Endometrial microvascular endothelial cells (primary cell): ENCODE results near the gene TAF1L. TPM values are rescaled to one million over a fixed set of nuclear protein-coding genes. Genes with fewer than 3 reads are reported as not detected.
"Not testable (repeated sequence)": the region's sequence is repeated elsewhere in the genome, so short reads cannot be mapped to it uniquely, and the experiment has no call there.

Experiments used
- in situ Hi-C: cut with HindIII; loops from 2 replicates; pipeline ENCODE4 v1.10.0; 2017; ENCODE audit warnings: low sequenced_read_pairs, low pct_unique_long_range_greater_than_20kb; ENCODE audit errors: inconsistent ontology term
- total RNA-seq: library from RNA; depleted of rRNA; stranded (reverse); fragments of >200 nt; gene quantifications from one replicate; pipeline ENCODE4 v1.2.3, GENCODE V29; 2015; ENCODE audit errors: inconsistent ontology term

The TAF1L gene
- total RNA-seq, result not detected

- in situ Hi-C loops, result no loop called here
Observed at GRCh38 chr9:32635362-32635761, at the start of gene TAF1L. Gene TAF1L, minus strand, starts transcription at chr9:32635669. Its CDS starts 90 bp downstream, at chr9:32635579.

GRCh38 chr9:32681751-32682150 is 46.3 kb upstream of the TAF1L start:
- in situ Hi-C loops, result no loop called here

GRCh38 chr9:32677931-32678330 is 42.5 kb upstream of the TAF1L start:
- in situ Hi-C loops, result no loop called here

- in situ Hi-C loops, result no loop called here
Observed at GRCh38 chr9:32672469-32672868, 37.0 kb upstream of the TAF1L start.

- in situ Hi-C loops, result no loop called here
Observed at GRCh38 chr9:32671333-32671732, 35.9 kb upstream of the TAF1L start.

- in situ Hi-C loops, result no loop called here
Observed at GRCh38 chr9:32665101-32665500, 29.6 kb upstream of the TAF1L start.

- in situ Hi-C loops, result no loop called here
Observed at GRCh38 chr9:32663741-32664140, 28.3 kb upstream of the TAF1L start.

GRCh38 chr9:32647671-32648070 is 12.2 kb upstream of the TAF1L start:
- in situ Hi-C loops, result no loop called here

- in situ Hi-C loops, result no loop called here
Observed at GRCh38 chr9:32644698-32645097, 9.2 kb upstream of the TAF1L start.

- in situ Hi-C loops, result not testable (repeated sequence)
Observed at GRCh38 chr9:32633151-32633550, 2.3 kb downstream of the TAF1L start.

- in situ Hi-C loops, result no loop called here
Observed at GRCh38 chr9:32631991-32632390, 3.5 kb downstream of the TAF1L start.

GRCh38 chr9:32627394-32627954 is 8.0 kb downstream of the TAF1L start:
- in situ Hi-C loops, result no loop called here

GRCh38 chr9:32625320-32625719 is 10.1 kb downstream of the TAF1L start:
- in situ Hi-C loops, result no loop called here

- in situ Hi-C loops, result no loop called here
Observed at GRCh38 chr9:32622948-32623347, 12.5 kb downstream of the TAF1L start.

- in situ Hi-C loops, result no loop called here
Observed at GRCh38 chr9:32618261-32618660, 17.2 kb downstream of the TAF1L start.

- in situ Hi-C loops, result no loop called here
Observed at GRCh38 chr9:32606811-32607210, 28.7 kb downstream of the TAF1L start.

- in situ Hi-C loops, result no loop called here
Observed at GRCh38 chr9:32603914-32604852, 31.3 kb downstream of the TAF1L start.

GRCh38 chr9:32599021-32599420 is 36.4 kb downstream of the TAF1L start:
- in situ Hi-C loops, result not testable (repeated sequence)

GRCh38 chr9:32596936-32597335 is 38.5 kb downstream of the TAF1L start:
- in situ Hi-C loops, result no loop called here
